Fibroblast of lung (primary cell): ENCODE measurements around the gene TMEFF2. TPM values are rescaled to one million over a fixed set of nuclear protein-coding genes. Genes with fewer than 3 reads are reported as not detected.

Experiments used
- DNase-seq, 2 donors: peaks; one replicate each; pipeline versions ENCODE4 v3.0.0 to v3.0.0-alpha.2; 2010; ENCODE audit warnings: low read depth in 2 of 2
- H2AFZ ChIP-seq: 2 replicates; pipeline ENCODE4 v1.5.1; 2012; ENCODE audit warnings: low read length, control low read depth, inconsistent platforms
- H3K27ac ChIP-seq: 2 replicates; pipeline ENCODE4 v1.5.1; 2011; ENCODE audit warnings: low read length, control low read depth; ENCODE audit not compliant: insufficient read depth
- H3K27me3 ChIP-seq: 2 replicates; pipeline ENCODE4 v1.5.1; 2011; ENCODE audit warnings: mild to moderate bottlenecking, low read length; ENCODE audit not compliant: control insufficient read depth, insufficient read depth
- H3K36me3 ChIP-seq: 2 replicates; pipeline ENCODE4 v1.5.1; 2011; ENCODE audit warnings: low read length; ENCODE audit not compliant: control insufficient read depth, insufficient read depth
- H3K4me1 ChIP-seq: 2 replicates; pipeline ENCODE4 v1.5.1; 2011; ENCODE audit warnings: low read length; ENCODE audit not compliant: control insufficient read depth, insufficient read depth; ENCODE audit errors: extremely low read depth
- H3K4me2 ChIP-seq: 2 replicates; pipeline ENCODE4 v1.5.1; 2011; ENCODE audit warnings: low read length, control low read depth; ENCODE audit not compliant: insufficient read depth; ENCODE audit errors: extremely low read depth
- H3K4me3 ChIP-seq, 4 experiments: fragments of 200-600 bp in 1 of 4; sonication (generic) in 1 of 4; replicated peaks in 1 of 4; 2 replicates each; pipeline ENCODE4 v1.5.1; 2011 to 2016; ENCODE audit warnings: low read length in 4 of 4, low read depth in 3 of 4, mild to moderate bottlenecking in 3 of 4, control low read depth in 2 of 4, inconsistent platforms in 1 of 4, mixed read lengths in 1 of 4; ENCODE audit not compliant: insufficient read depth in 1 of 4; ENCODE audit errors: control extremely low read depth in 1 of 4
- H3K79me2 ChIP-seq: 2 replicates; pipeline ENCODE4 v1.5.1; 2012; ENCODE audit warnings: mild to moderate bottlenecking, low read length, inconsistent platforms; ENCODE audit not compliant: control insufficient read depth, insufficient read depth
- H3K9ac ChIP-seq: 2 replicates; pipeline ENCODE4 v1.5.1; 2011; ENCODE audit warnings: mild to moderate bottlenecking, low read length, control low read depth; ENCODE audit not compliant: insufficient read depth
- H3K9me3 ChIP-seq: 2 replicates; pipeline ENCODE4 v1.5.1; 2012; ENCODE audit warnings: low read depth, low read length; ENCODE audit not compliant: control insufficient read depth, insufficient read depth
- H4K20me1 ChIP-seq: 2 replicates; pipeline ENCODE4 v1.5.1; 2011; ENCODE audit warnings: low read length; ENCODE audit not compliant: control insufficient read depth, insufficient read depth; ENCODE audit errors: extremely low read depth
- CTCF ChIP-seq, 2 donors: IDR thresholded peaks in 1 of 2; conservative IDR thresholded peaks in 1 of 2; 1 replicate in 1 of 2; 2 replicates in 1 of 2; pipeline ENCODE4 v1.5.1; 2011 to 2012; ENCODE audit warnings: low read length in 2 of 2, control low read depth in 1 of 2, inconsistent platforms in 1 of 2, low read depth in 1 of 2, mild to moderate bottlenecking in 1 of 2
- EZH2 ChIP-seq: IDR thresholded peaks from 2 replicates; pipeline ENCODE4 v1.5.1; 2012; ENCODE audit warnings: low read length, control low read depth, mild to moderate bottlenecking; ENCODE audit errors: missing control alignments
- polyA plus RNA-seq, 2 donors: library from polyadenylated mRNA; depleted of rRNA in 1 of 2; stranded (reverse) in 1 of 2; unstranded in 1 of 2; fragments of >200 nt; gene quantifications; 2 replicates each; pipeline ENCODE4 v1.2.1, GENCODE V29; 2011 to 2012; ENCODE audit warnings: missing spikeins in 1 of 2
- total RNA-seq: library from RNA; depleted of rRNA; stranded (reverse); fragments of >200 nt; gene quantifications from 2 replicates; pipeline ENCODE4 v1.2.1, GENCODE V29; 2014

Gene TMEFF2
- total and polyA plus RNA-seq, 2 donors (not counting 1 experiment from before 2014, with no cell fraction given) = 0.33 to 0.87 TPM

GRCh38 chr2:191983186-191983585 is 211.5 kb downstream of the TMEFF2 start:
- Histone ChIP-seq H3K9ac (no peak overlapping the region), H3K36me3 (no peaks in the 10 kb centered on the region), H3K4me2 (no peak overlapping the region), H3K9me3 (no peaks in the 10 kb centered on the region), H3K4me1 (no peaks in the 10 kb centered on the region), H3K79me2 (no peaks in the 10 kb centered on the region), H3K4me3 (no peak overlapping the region), H2AFZ (no peak overlapping the region), H3K27ac (no peak overlapping the region), H4K20me1 (no peaks in the 10 kb centered on the region), H3K27me3 (no peaks in the 10 kb centered on the region)
- peak in 1 of 2 donors; percentile 12 for DNase-seq
- TF ChIP-seq CTCF (conservative IDR thresholded peaks at IDR 0.05 in 1 of 2, IDR thresholded peaks at IDR 0.05 in 1 of 2; ENCODE audit: low read depth in 1 of 2, low read length in 2 of 2) = no peak
- TF ChIP-seq EZH2 = no peak

- Histone ChIP-seq H3K36me3 (no peaks in the 10 kb centered on the region), H2AFZ (no peak overlapping the region), H3K27me3 (no peaks in the 10 kb centered on the region), H3K4me3 (no peak overlapping the region), H4K20me1 (no peaks in the 10 kb centered on the region), H3K9ac (no peak overlapping the region), H3K4me1 (no peaks in the 10 kb centered on the region), H3K4me2 (no peak overlapping the region), H3K27ac (no peak overlapping the region), H3K9me3 (no peaks in the 10 kb centered on the region), H3K79me2 (no peaks in the 10 kb centered on the region)
- DNase-seq = no peak
- TF ChIP-seq CTCF (conservative IDR thresholded peaks at IDR 0.05 in 1 of 2, IDR thresholded peaks at IDR 0.05 in 1 of 2; ENCODE audit: low read depth in 1 of 2, low read length in 2 of 2) (no peak), EZH2 (no peak)
Observed at GRCh38 chr2:191981706-191982105, 213.0 kb downstream of the TMEFF2 start.

- Histone ChIP-seq H3K4me3 (no peak overlapping the region), H3K4me2 (no peak overlapping the region), H3K4me1 (no peaks in the 10 kb centered on the region), H3K9me3 (no peaks in the 10 kb centered on the region), H3K9ac (no peak overlapping the region), H4K20me1 (no peaks in the 10 kb centered on the region), H3K27me3 (no peaks in the 10 kb centered on the region), H3K36me3 (no peaks in the 10 kb centered on the region), H3K79me2 (no peaks in the 10 kb centered on the region), H2AFZ (no peak overlapping the region), H3K27ac (no peak overlapping the region)
- no peak for DNase-seq
- no peak for TF ChIP-seq CTCF (conservative IDR thresholded peaks at IDR 0.05 in 1 of 2, IDR thresholded peaks at IDR 0.05 in 1 of 2; ENCODE audit: low read depth in 1 of 2, low read length in 2 of 2)
- no peak for TF ChIP-seq EZH2
Observed at GRCh38 chr2:191980483-191980882, 214.2 kb downstream of the TMEFF2 start.
